GM06990 (cell line): ENCODE measurements around the gene CRYBA4.

Source experiments
- DNase-seq: peaks from one replicate; pipeline ENCODE4 v3.0.0-alpha.2; 2011; ENCODE audit not compliant: insufficient read length; ENCODE audit errors: extremely low read depth
- H3K27me3 ChIP-seq: replicated peaks from 2 replicates; pipeline ENCODE4 v1.6.0; 2011; ENCODE audit warnings: low read length; ENCODE audit not compliant: control insufficient read depth, insufficient read depth
- H3K36me3 ChIP-seq: 2 replicates; pipeline ENCODE4 v1.5.1; 2011; ENCODE audit warnings: low read length; ENCODE audit not compliant: control insufficient read depth, insufficient read depth
- H3K4me3 ChIP-seq: replicated peaks from 2 replicates; pipeline ENCODE4 v1.5.1; 2011; ENCODE audit warnings: low read depth, mild to moderate bottlenecking, control low read depth, low read length
- CTCF ChIP-seq: IDR thresholded peaks from 2 replicates; pipeline ENCODE4 v1.5.1; 2011; ENCODE audit warnings: low read length, control low read depth, mild to moderate bottlenecking, inconsistent platforms; ENCODE audit not compliant: insufficient read depth, poor library complexity, severe bottlenecking

The CRYBA4 gene

GRCh38 chr22:26589845-26590736 lies 31.7 kb upstream of the CRYBA4 start, which contains the start of gene TPST2:
Gene TPST2 (minus strand): TSS chr22:26590132. CDS start chr22:26541630, 48,502 bp downstream.
- no peak for TF ChIP-seq CTCF
- H3K27me3 ChIP-seq, result no peaks in the 10 kb centered on the region
- peak; percentile 85 for DNase-seq
- H3K4me3 ChIP-seq, result peak within 1 kb of the TSS; percentile 91
- peaks cover 2% of the 10 kb centered on the region for H3K36me3 ChIP-seq

GRCh38 chr22:26592421-26592891 lies 29.3 kb upstream of the CRYBA4 start:
- peak; percentile 46 for DNase-seq
- TF ChIP-seq CTCF, result no peak
- no peak overlapping the region for H3K4me3 ChIP-seq
- H3K36me3 ChIP-seq, result no peaks in the 10 kb centered on the region
- H3K27me3 ChIP-seq, result no peaks in the 10 kb centered on the region

GRCh38 chr22:26593763-26594162 lies 28.0 kb upstream of the CRYBA4 start:
- TF ChIP-seq CTCF, result no peak
- Histone ChIP-seq H3K4me3 (no peak overlapping the region), H3K36me3 (no peaks in the 10 kb centered on the region), H3K27me3 (no peaks in the 10 kb centered on the region)
- no peak for DNase-seq

GRCh38 chr22:26597026-26597425 lies 24.7 kb upstream of the CRYBA4 start:
- Histone ChIP-seq H3K27me3 (no peaks in the 10 kb centered on the region), H3K4me3 (no peak overlapping the region), H3K36me3 (no peaks in the 10 kb centered on the region)
- no peak for TF ChIP-seq CTCF
- DNase-seq, result no peak

- no peak overlapping the region for H3K4me3 ChIP-seq
- TF ChIP-seq CTCF, result no peak
These were observed 24.3 kb upstream of the CRYBA4 start for GRCh38 chr22:26597480-26597879.

More at GRCh38 chr22:26597480-26597879, 24.3 kb upstream of the CRYBA4 start:
- no peaks in the 10 kb centered on the region for H3K27me3 ChIP-seq
- no peak for DNase-seq
- H3K36me3 ChIP-seq, result no peaks in the 10 kb centered on the region
